NCI-H526 (cell line): ENCODE results near the gene LILRB2.
"Not testable (repeated sequence)": the region's sequence is repeated elsewhere in the genome, so short reads cannot be mapped to it uniquely, and the experiment has no call there.

Source experiments
- DNase-seq, 2 experiments: peaks; one replicate each; lab custom pipeline; 2025; lab: John Stamatoyannopoulos, UW

Gene LILRB2

GRCh38 chr19:54240372-54241336 is 40.3 kb downstream of the LILRB2 start:
- DNase-seq, result not testable (repeated sequence)

- not testable (repeated sequence) for DNase-seq
Measured at GRCh38 chr19:54239491-54240371, 41.2 kb downstream of the LILRB2 start.

GRCh38 chr19:54233941-54234340 is 47.0 kb downstream of the LILRB2 start:
- DNase-seq, result no peak

GRCh38 chr19:54231077-54231931 is 49.6 kb downstream of the LILRB2 start:
- peak; percentile 83 to 93 for DNase-seq

- DNase-seq, result no peak
Measured at GRCh38 chr19:54230031-54230430, 50.9 kb downstream of the LILRB2 start.

DNA sequence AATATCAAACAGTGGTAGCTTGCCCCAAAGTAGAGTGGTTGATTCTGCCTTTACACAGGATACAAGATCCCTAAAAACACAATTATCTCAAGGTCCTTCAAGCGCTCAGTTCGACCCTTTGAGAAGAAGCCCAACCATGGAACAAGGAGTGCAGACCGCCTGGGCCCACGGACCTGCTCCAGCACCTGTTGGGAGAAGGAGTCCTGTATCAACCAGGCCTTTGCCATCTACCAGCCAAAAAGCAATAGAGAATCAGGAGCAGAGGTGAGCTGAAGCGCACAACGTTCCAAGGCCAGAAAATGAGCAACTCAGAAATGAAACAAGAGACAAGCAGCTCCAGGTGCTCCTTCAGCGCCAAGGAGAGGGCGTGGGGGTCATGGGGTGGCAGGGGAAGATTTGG is 51.8 kb downstream of the LILRB2 start:
- DNase-seq, result no peak

- not testable (repeated sequence) for DNase-seq
Measured at GRCh38 chr19:54224619-54225018, 56.3 kb downstream of the LILRB2 start.

DNA sequence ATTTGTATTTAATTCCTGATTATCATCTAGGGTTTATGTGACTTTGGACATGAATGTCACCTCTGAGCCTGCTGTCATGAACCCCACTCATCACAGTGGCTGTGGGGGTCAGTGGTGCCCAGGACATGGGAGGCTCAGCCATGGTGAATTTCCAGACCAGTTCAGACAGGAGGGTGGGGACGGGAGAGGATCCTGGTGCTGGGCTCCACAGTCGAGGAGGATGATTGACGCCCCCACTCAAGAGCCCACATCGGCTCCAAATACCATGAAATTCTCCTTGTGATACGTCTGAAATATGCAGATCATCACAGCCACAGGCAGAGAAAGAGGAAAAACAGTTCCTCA is 57.0 kb downstream of the LILRB2 start:
- DNase-seq, result not testable (repeated sequence)
